Measurements from ENCODE around the gene PIK3R5.

The PIK3R5 gene

GRCh38 chr17:8925808-8926207, 39.7 kb downstream of the PIK3R5 start:
- no peak for TF ChIP-seq CTCF (IDR thresholded peaks at IDR 0.05)

- no peak for TF ChIP-seq CTCF (IDR thresholded peaks at IDR 0.05)
Observed at GRCh38 chr17:8925141-8925540, 40.4 kb downstream of the PIK3R5 start.

GRCh38 chr17:8924595-8924994, 40.9 kb downstream of the PIK3R5 start:
- TF ChIP-seq CTCF (IDR thresholded peaks at IDR 0.05), result no peak

- TF ChIP-seq CTCF (IDR thresholded peaks at IDR 0.05), result no peak
Observed at GRCh38 chr17:8923762-8924161, 41.7 kb downstream of the PIK3R5 start.

GRCh38 chr17:8922928-8923327, 42.6 kb downstream of the PIK3R5 start:
- TF ChIP-seq CTCF (IDR thresholded peaks at IDR 0.05), result no peak

GRCh38 chr17:8922451-8922850, 43.1 kb downstream of the PIK3R5 start:
- TF ChIP-seq CTCF (IDR thresholded peaks at IDR 0.05), result no peak

- no peak for TF ChIP-seq CTCF (IDR thresholded peaks at IDR 0.05)
Observed at GRCh38 chr17:8921147-8921546, 44.4 kb downstream of the PIK3R5 start.

- no peak for TF ChIP-seq CTCF (IDR thresholded peaks at IDR 0.05)
Observed at GRCh38 chr17:8918807-8919465, 46.6 kb downstream of the PIK3R5 start.

Measured in LNCAP (cell line).